Right lobe of liver (tissue), 4 donors: ENCODE data around the gene CXorf65.

Experiments
- POLR2A ChIP-seq: fragments of 450-650 bp; IDR thresholded peaks from one replicate; pipeline ENCODE4 v1.6.1; 2017; ENCODE audit warnings: antibody characterized with exemption, mild to moderate bottlenecking
- TF ChIP-seq, protein P1 (sequence below), 4 donors: fragments of 200-600 bp in 3 of 4; fragments of 450-650 bp in 1 of 4; IDR thresholded peaks; one replicate each; pipeline versions ENCODE4 v1.5.1 to v1.8.0; 2016 to 2022; ENCODE audit warnings: antibody characterized with exemption in 4 of 4, mild to moderate bottlenecking in 2 of 4
- donor health status: DM: no; HTN: no; CAD: no.
- donor health status: DM: no; HTN: no; CAD: no.
- donor health status: DM: no; HTN: yes; CAD: no.

DNA sequence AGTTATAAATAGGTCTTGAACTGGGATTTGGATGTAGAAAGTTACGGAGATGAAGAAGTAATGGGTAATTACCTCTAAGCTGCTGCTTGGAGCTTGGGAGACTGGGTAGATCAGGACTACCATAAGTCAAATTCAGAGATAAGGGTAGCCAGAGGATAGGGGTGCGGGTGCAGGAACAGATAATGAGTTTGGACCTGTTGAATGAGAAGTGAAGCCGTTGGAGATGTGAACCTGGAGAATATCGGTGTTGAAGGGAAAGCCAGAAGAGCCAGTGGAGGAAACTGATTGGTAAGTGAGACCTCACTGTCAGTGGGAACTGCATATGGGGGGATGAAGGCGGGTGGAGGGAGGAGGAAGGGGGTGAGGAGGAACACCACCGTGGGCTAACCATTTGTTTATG is 11.5 kb downstream of the CXorf65 start:
- TF ChIP-seq, protein P1, sequence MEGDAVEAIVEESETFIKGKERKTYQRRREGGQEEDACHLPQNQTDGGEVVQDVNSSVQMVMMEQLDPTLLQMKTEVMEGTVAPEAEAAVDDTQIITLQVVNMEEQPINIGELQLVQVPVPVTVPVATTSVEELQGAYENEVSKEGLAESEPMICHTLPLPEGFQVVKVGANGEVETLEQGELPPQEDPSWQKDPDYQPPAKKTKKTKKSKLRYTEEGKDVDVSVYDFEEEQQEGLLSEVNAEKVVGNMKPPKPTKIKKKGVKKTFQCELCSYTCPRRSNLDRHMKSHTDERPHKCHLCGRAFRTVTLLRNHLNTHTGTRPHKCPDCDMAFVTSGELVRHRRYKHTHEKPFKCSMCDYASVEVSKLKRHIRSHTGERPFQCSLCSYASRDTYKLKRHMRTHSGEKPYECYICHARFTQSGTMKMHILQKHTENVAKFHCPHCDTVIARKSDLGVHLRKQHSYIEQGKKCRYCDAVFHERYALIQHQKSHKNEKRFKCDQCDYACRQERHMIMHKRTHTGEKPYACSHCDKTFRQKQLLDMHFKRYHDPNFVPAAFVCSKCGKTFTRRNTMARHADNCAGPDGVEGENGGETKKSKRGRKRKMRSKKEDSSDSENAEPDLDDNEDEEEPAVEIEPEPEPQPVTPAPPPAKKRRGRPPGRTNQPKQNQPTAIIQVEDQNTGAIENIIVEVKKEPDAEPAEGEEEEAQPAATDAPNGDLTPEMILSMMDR (IDR thresholded peaks at IDR 0.05): no peak
- TF ChIP-seq POLR2A: no peak
